ENCODE results near the gene LEFTY1.

The LEFTY1 gene

DNA sequence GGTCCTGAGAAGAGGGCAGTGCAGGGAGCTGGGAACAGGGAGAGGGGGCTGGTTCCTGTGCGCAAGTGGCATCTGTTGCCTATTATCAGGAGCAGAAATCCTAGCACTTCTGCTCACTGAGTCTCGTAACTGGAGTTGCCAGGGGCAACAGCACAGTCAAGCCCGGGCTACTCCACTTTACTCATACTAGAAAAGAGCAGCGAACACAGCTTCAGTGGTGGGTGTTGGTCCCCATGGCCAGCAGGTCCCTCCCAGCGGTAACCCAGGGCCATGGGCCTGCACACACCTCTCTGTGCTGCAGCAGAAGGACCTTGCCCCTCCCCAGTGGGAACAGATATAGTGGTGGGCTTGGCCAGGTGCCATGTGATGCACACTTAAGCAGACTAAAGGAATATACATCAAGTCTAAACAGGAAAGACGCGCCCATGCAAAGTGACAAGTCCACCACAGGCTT is 26.6 kb upstream of the LEFTY1 start:
- TF ChIP-seq, protein P1, sequence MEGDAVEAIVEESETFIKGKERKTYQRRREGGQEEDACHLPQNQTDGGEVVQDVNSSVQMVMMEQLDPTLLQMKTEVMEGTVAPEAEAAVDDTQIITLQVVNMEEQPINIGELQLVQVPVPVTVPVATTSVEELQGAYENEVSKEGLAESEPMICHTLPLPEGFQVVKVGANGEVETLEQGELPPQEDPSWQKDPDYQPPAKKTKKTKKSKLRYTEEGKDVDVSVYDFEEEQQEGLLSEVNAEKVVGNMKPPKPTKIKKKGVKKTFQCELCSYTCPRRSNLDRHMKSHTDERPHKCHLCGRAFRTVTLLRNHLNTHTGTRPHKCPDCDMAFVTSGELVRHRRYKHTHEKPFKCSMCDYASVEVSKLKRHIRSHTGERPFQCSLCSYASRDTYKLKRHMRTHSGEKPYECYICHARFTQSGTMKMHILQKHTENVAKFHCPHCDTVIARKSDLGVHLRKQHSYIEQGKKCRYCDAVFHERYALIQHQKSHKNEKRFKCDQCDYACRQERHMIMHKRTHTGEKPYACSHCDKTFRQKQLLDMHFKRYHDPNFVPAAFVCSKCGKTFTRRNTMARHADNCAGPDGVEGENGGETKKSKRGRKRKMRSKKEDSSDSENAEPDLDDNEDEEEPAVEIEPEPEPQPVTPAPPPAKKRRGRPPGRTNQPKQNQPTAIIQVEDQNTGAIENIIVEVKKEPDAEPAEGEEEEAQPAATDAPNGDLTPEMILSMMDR (IDR thresholded peaks at IDR 0.05; ENCODE audit: low read depth, low read length, missing control alignments), result no peak
- DNase-seq (ENCODE audit: extremely low read depth, low read depth), result peak; percentile 37
- no peak overlapping the region for H3K4me3 ChIP-seq (replicated peaks; ENCODE audit: low read depth, low read length)

DNA sequence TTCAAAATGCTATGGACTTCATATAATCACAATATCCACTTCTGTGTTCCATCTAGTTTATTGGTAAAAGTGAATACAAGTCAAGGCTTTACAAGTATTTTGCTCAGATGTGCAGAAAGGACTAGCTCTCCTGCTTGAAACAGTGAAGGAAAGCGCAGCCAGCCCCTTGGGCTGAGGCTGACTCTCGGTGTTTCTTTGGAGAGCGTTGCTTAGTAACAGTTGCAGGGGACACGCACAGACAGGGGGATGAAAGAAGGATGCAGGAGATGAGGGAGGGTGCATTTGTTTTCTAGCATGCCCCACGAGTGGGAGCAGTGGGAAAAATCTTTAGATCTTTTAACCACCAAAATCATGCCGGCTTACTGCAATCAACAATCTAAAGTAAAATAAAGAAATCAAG is 26.0 kb upstream of the LEFTY1 start:
- H3K4me3 ChIP-seq (replicated peaks; ENCODE audit: low read depth, low read length), result no peak overlapping the region
- DNase-seq (ENCODE audit: extremely low read depth, low read depth), result no peak
- TF ChIP-seq, protein P1 (IDR thresholded peaks at IDR 0.05; ENCODE audit: low read depth, low read length, missing control alignments), result no peak

DNA sequence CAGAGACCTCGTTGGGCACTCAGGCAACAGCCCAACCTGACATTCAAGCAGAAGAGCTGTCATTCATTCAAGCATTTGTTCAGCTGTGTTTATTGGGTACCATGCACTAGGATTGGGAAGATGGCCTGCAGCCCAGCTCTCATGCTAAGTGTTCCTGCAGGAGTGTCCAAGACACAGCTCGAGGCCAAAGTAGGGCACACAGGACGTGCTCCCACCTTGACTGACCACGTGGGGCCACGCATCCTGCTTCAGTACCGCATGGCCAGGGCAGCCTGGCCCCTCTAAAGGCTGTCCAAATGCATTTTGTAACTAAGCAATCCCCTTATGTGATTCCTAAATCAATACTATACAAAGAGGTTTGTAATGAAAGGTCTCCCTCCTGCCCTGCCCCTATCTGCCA is 25.4 kb upstream of the LEFTY1 start:
- TF ChIP-seq, protein P1 (IDR thresholded peaks at IDR 0.05; ENCODE audit: low read depth, low read length, missing control alignments), result no peak
- no peak overlapping the region for H3K4me3 ChIP-seq (replicated peaks; ENCODE audit: low read depth, low read length)
- no peak for DNase-seq (ENCODE audit: extremely low read depth, low read depth)

DNA sequence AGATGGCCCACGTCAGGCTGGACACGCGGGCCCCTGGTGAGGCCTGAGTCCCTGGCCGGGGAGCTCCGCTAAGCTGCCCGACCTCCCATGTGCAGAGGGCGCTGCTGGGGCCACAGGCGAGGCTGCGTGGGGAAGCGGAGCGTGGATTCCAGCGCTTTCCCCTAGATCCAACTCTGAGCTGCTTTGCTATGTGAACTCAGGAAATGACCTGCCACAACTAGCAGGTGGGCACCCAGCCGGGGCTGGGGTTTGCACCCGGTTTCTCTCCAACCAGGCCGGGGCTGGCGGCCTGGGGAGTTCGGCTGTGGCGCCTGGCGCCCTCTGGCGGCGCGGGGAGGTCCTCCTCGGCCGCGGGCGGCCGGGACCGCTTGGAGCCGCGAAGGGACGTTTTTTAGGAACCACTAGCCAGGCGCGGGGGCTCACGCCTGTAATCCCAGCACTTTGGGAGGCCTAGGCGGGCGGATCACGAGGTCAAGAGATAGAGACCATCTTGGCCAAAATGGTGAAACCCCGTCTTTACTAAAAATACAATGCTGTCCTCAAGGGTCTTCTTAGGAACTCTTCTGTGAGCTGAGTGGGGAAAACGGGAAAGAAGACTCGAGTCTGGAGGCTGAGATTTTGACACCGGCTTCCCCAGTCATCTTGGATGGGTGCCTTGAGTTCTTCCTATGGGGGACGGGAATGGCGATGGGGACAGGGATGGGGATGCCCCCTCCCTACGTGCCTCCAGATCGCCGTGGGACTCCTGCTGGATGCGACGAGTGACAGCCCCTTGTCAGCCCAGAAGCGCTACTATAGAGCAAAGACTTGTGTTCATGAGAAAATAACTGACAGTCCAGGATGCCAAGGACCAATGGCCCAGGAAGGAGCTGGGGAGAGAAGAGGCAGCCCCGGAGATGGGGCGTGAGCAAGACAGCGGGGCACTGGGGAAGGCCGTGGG is 22.5 kb upstream of the LEFTY1 start:
- TF ChIP-seq, protein P1 (IDR thresholded peaks at IDR 0.05; ENCODE audit: low read depth, low read length, missing control alignments), result peak; percentile 70
- no peak for DNase-seq (ENCODE audit: extremely low read depth, low read depth)
- no peak overlapping the region for H3K4me3 ChIP-seq (replicated peaks; ENCODE audit: low read depth, low read length)

DNA sequence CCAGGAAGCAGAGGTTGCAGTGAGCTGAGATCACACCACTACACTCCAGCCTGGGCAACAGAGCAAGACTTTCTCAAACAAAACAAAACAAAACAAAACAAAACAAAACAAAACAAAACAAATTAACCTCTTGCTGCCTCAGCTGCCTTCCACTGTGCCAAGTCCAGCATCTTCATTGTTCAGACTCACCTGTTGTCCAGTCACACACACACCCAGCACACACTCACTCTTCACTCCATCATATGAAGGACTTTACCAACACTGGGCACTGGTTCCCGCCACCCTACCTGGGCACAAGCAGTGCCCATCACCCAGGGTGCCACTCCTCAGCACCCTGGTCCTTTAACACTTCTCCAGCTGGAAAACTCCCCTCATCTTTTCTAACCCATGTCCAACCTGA is 20.5 kb upstream of the LEFTY1 start:
- TF ChIP-seq, protein P1 (IDR thresholded peaks at IDR 0.05; ENCODE audit: low read depth, low read length, missing control alignments), result no peak
- DNase-seq (ENCODE audit: extremely low read depth, low read depth), result no peak
- no peak overlapping the region for H3K4me3 ChIP-seq (replicated peaks; ENCODE audit: low read depth, low read length)

DNA sequence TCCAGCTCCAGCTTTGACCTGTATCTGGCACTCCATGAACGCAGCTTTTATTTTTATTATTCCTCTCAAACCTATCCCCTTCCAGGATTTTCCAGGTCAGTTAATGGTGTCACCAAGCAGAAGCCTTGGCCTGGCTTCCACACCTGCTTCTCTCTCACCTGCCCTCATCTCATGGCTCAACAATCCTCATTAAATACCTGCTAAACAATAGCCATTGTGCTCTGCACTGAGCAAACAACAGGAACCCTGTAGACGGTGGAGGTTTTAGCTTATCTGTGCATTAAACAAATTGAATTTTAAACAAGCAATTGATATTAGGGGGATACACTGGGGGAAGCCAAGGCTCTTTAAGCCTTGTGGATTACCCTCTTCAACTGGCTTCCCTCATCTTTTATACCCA is 19.8 kb upstream of the LEFTY1 start:
- DNase-seq (ENCODE audit: extremely low read depth, low read depth), result no peak
- H3K4me3 ChIP-seq (replicated peaks; ENCODE audit: low read depth, low read length), result no peak overlapping the region
- TF ChIP-seq, protein P1 (IDR thresholded peaks at IDR 0.05; ENCODE audit: low read depth, low read length, missing control alignments), result no peak

Measured in HFF-Myc (cell line).